Muscle of leg (tissue), 11 donors: ENCODE results near the gene CREBBP. TPM values are rescaled to one million over a fixed set of nuclear protein-coding genes. Genes with fewer than 3 reads are reported as not detected.

Source experiments
- DNase-seq: peaks from one replicate; pipeline ENCODE4 v3.0.0; 2013
- H3K27ac ChIP-seq: one replicate; pipeline ENCODE4 v1.5.1; 2013; ENCODE audit warnings: mild to moderate bottlenecking, low read length, control low read depth
- H3K27me3 ChIP-seq: one replicate; pipeline ENCODE4 v1.6.1; 2013; ENCODE audit warnings: low read length; ENCODE audit not compliant: control insufficient read depth, insufficient read depth
- H3K36me3 ChIP-seq: one replicate; pipeline ENCODE4 v1.6.1; 2013; ENCODE audit warnings: low read length; ENCODE audit not compliant: control insufficient read depth, insufficient read depth
- H3K4me1 ChIP-seq: one replicate; pipeline ENCODE4 v1.6.1; 2013; ENCODE audit warnings: low read length; ENCODE audit not compliant: control insufficient read depth, insufficient read depth
- H3K4me3 ChIP-seq: one replicate; pipeline ENCODE4 v1.5.1; 2013; ENCODE audit warnings: low read length, control low read depth
- H3K9me3 ChIP-seq: replicated peaks from 2 replicates; pipeline ENCODE4 v1.6.1; 2013; ENCODE audit warnings: low read depth, low read length; ENCODE audit not compliant: control insufficient read depth
- WGBS: methylation state at CpG from one replicate; pipeline ENCODE4 v1.1.5; 2013; ENCODE audit warnings: missing lambda C conversion rate; ENCODE audit not compliant: insufficient coverage; 5-methylcytosine and 5-hydroxymethylcytosine counted together
- polyA plus RNA-seq, 8 donors: library from polyadenylated mRNA; unstranded; fragments of 120-200 nt; gene quantifications; one replicate each; pipeline versions ENCODE4 v1.2.1 to v1.2.3, GENCODE V29; 2013; ENCODE audit warnings: inconsistent platforms in 1 of 8, low replicate concordance in 1 of 8; ENCODE audit not compliant: insufficient read length in 8 of 8, insufficient read depth in 1 of 8
- total RNA-seq: library from RNA; stranded (reverse); fragments of 120-200 nt; gene quantifications from one replicate; pipeline ENCODE4 v1.2.4, GENCODE V29; 2013

The CREBBP gene
- total and polyA plus RNA-seq, 9 donors, result 26.4 to 54.2 (median 44.8) TPM

- peaks cover 12% of the 10 kb centered on the region for H3K4me1 ChIP-seq
- no peaks in the 10 kb centered on the region for H3K9me3 ChIP-seq
- no peaks in the 10 kb centered on the region for H3K27me3 ChIP-seq
- peaks cover 82% of the 10 kb centered on the region for H3K36me3 ChIP-seq
- no peak overlapping the region for H3K27ac ChIP-seq
- H3K4me3 ChIP-seq, result no peak overlapping the region
- DNase-seq, result no peak
- no CpG with 5 or more reads among the region's 5 CpGs for WGBS
These were observed 109.0 kb downstream of the CREBBP start for GRCh38 chr16:3771513-3771912.

DNA sequence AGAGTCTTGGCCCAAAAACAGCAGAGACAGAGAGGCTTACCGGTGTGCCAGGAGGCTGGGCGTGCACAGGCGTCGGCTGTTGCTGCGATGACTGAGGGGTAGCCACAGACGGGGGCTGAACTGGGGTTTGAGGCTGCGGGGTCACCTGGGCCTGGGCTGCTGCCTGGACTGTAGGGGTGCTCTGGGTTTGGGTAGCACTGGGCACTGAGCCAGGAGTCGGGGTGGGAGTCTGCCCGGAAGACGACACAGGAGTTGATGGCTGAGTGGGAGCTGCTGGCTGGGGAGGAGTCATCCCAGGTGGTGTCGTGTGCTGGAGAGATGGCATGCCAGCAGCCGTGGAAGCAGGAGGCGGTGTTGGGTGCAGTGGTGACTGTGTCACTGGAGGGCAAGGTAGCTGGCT, 110.0 kb downstream of the CREBBP start:
- peaks cover 12% of the 10 kb centered on the region for H3K4me1 ChIP-seq
- H3K9me3 ChIP-seq, result no peaks in the 10 kb centered on the region
- WGBS, result 84% methylated on average over 13 of the region's 13 CpGs
- no peak for DNase-seq
- no peaks in the 10 kb centered on the region for H3K27me3 ChIP-seq
- H3K27ac ChIP-seq, result no peak overlapping the region
- H3K36me3 ChIP-seq, result peaks cover 80% of the 10 kb centered on the region
- H3K4me3 ChIP-seq, result no peak overlapping the region

DNA sequence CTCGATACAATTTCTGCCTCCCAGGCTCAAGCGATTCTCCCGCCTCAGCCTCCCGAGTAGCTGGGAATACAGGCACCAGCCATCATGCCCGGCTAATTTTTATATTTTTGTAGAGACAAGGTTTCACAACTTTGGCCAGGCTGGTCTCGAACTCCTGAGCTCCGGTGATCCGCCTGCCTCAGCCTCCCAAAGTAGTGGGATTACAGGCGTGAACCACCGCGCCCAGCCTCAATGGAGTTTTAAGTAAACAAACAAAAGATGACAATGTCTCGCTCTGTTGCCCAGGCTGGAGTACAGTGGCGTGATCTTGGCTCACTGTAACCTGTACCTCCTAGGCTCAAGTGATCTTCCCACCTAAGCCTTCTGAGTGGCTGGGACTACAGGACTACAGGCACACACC, 110.6 kb downstream of the CREBBP start:
- H3K4me3 ChIP-seq, result no peak overlapping the region
- no peaks in the 10 kb centered on the region for H3K9me3 ChIP-seq
- H3K36me3 ChIP-seq, result peaks cover 80% of the 10 kb centered on the region
- peaks cover 10% of the 10 kb centered on the region for H3K4me1 ChIP-seq
- no peaks in the 10 kb centered on the region for H3K27me3 ChIP-seq
- no peak overlapping the region for H3K27ac ChIP-seq
- 95% methylated on average over 13 of the region's 13 CpGs for WGBS
- no peak for DNase-seq

DNA sequence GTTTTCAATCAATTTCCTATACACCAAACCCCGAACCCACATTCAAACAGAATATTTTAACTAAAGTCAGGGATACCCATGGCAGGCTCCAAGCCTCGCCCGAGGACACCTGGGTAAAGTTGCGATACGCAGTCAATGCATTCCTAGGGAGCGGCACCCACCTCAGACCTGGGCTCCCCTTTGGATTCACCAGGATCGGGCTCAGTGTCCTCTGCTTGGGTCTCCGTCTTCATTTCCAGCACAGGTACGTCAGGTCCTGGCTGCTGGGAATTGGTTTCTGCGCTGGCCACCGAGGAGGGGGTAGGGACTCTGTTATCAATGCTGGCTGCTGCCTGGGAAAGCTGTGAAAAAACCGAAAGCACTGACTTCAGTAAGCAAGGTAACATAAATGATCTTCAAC, 111.5 kb downstream of the CREBBP start:
- peaks cover 79% of the 10 kb centered on the region for H3K36me3 ChIP-seq
- H3K27ac ChIP-seq, result no peak overlapping the region
- 99% methylated on average over 10 of the region's 12 CpGs for WGBS
- DNase-seq, result no peak
- no peak overlapping the region for H3K4me3 ChIP-seq
- no peaks in the 10 kb centered on the region for H3K27me3 ChIP-seq
- H3K4me1 ChIP-seq, result peaks cover 5% of the 10 kb centered on the region
- H3K9me3 ChIP-seq, result no peaks in the 10 kb centered on the region

GRCh38 chr16:3767333-3767986, 113.1 kb downstream of the CREBBP start:
- Histone ChIP-seq H3K27me3 (no peaks in the 10 kb centered on the region), H3K4me1 (no peaks in the 10 kb centered on the region), H3K9me3 (no peaks in the 10 kb centered on the region), H3K36me3 (peaks cover 82% of the 10 kb centered on the region), H3K4me3 (no peak overlapping the region), H3K27ac (no peak overlapping the region)
- no CpG with 5 or more reads among the region's 9 CpGs for WGBS
- DNase-seq, result no peak

- no peaks in the 10 kb centered on the region for H3K27me3 ChIP-seq
- no peaks in the 10 kb centered on the region for H3K4me1 ChIP-seq
- no CpG with 5 or more reads among the region's 3 CpGs for WGBS
- H3K27ac ChIP-seq, result no peak overlapping the region
- no peak overlapping the region for H3K4me3 ChIP-seq
- H3K9me3 ChIP-seq, result no peaks in the 10 kb centered on the region
- peaks cover 83% of the 10 kb centered on the region for H3K36me3 ChIP-seq
- no peak for DNase-seq
These were observed 114.3 kb downstream of the CREBBP start for GRCh38 chr16:3766177-3766576.

GRCh38 chr16:3764409-3764808, 116.1 kb downstream of the CREBBP start:
- H3K9me3 ChIP-seq, result no peaks in the 10 kb centered on the region
- H3K36me3 ChIP-seq, result peaks cover 76% of the 10 kb centered on the region
- H3K27me3 ChIP-seq, result no peaks in the 10 kb centered on the region
- H3K4me3 ChIP-seq, result no peak overlapping the region
- H3K27ac ChIP-seq, result no peak overlapping the region
- WGBS, result no CpG with 5 or more reads among the region's 3 CpGs
- H3K4me1 ChIP-seq, result no peaks in the 10 kb centered on the region
- DNase-seq, result no peak

GRCh38 chr16:3762107-3762750, 118.3 kb downstream of the CREBBP start:
- Histone ChIP-seq H3K27me3 (no peaks in the 10 kb centered on the region), H3K4me3 (no peak overlapping the region), H3K9me3 (no peaks in the 10 kb centered on the region), H3K36me3 (peaks cover 75% of the 10 kb centered on the region), H3K27ac (no peak overlapping the region), H3K4me1 (no peaks in the 10 kb centered on the region)
- DNase-seq, result no peak
- 90% methylated on average over 13 of the region's 25 CpGs for WGBS

- no peaks in the 10 kb centered on the region for H3K4me1 ChIP-seq
- DNase-seq, result no peak
- no peaks in the 10 kb centered on the region for H3K9me3 ChIP-seq
- no peak overlapping the region for H3K27ac ChIP-seq
- H3K4me3 ChIP-seq, result no peak overlapping the region
- H3K36me3 ChIP-seq, result peaks cover 75% of the 10 kb centered on the region
- 97% methylated on average over 9 of the region's 14 CpGs for WGBS
- H3K27me3 ChIP-seq, result no peaks in the 10 kb centered on the region
These were observed 119.0 kb downstream of the CREBBP start for GRCh38 chr16:3761375-3762106.

- H3K9me3 ChIP-seq, result no peaks in the 10 kb centered on the region
- no peaks in the 10 kb centered on the region for H3K4me1 ChIP-seq
- H3K36me3 ChIP-seq, result peaks cover 77% of the 10 kb centered on the region
- WGBS, result 96% methylated on average over 4 of the region's 6 CpGs
- H3K27me3 ChIP-seq, result no peaks in the 10 kb centered on the region
- H3K27ac ChIP-seq, result no peak overlapping the region
- no peak for DNase-seq
- H3K4me3 ChIP-seq, result no peak overlapping the region
These were observed 120.0 kb downstream of the CREBBP start for GRCh38 chr16:3760518-3760917.
